Heart left ventricle (tissue), 13 donors: Measurements from ENCODE around the gene SPTLC2.

Experiments used
- POLR2A ChIP-seq, 2 donors: fragments of 450-650 bp; IDR thresholded peaks; one replicate each; pipeline ENCODE4 v1.6.1; 2017; ENCODE audit warnings: antibody characterized with exemption in 2 of 2, mild to moderate bottlenecking in 2 of 2, moderate library complexity in 2 of 2
- TF ChIP-seq, protein P1 (sequence below), 12 donors: fragments of 200-600 bp; sonication (generic) in 4 of 12; IDR thresholded peaks; one replicate each; pipeline versions ENCODE4 v1.5.0 to v1.8.0; 2018 to 2022; ENCODE audit warnings: antibody characterized with exemption in 12 of 12, mild to moderate bottlenecking in 5 of 12
- donor health status: ischemic (EF 13 %, LVEDD 7.1; RV severe dilation, severe dysfunction).
- donor health status: DM: no; HTN: yes; CAD: no.
- donor health status: DM: no; HTN: no; CAD: no.
- donor health status: ischemic (EF 25% LVEDD 6.9; RV normal size, moderate dysfunction).
- donor health status: ischemic (EF 25% LVEDD 5.7; RV mildly dilated, moderate dysfunction).
- donor health status: ischemic (EF 35%, LVEDD 5.7; RV mildly dilated, moderate dysfunction).
- donor health status: nonischemic (EF 11% LVEDD 7.7; RV severe dilation, severe dysfunction).
- donor health status: DM: yes; HTN: yes; CAD: no.
- donor health status: PGD.
- donor health status: ischemic (EF 29% LVEDD 5.4; RV normal size, mild dysfunction).
- donor health status: nonischemic (EF 23%, LVEDD 6.1; RV moderate dilation, normal function).

DNA sequence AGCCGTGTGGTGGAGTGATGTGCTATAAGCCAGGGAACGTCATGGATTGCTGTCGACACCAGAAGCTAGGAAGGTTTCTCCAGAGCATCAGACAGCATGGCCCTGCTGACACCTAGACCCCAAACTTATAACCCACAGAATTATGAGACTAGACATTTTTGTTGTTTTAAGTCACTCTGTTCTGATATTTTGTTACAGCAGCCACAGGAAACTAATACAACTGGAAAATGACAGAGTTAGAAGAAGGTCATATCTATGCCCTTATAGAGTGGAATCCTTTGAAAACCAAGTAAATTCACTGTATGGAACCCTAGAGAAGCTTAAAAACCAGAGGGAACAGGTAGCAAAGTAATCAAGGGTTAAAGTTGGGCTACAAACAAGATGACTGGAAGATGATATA lies 42.5 kb downstream of the SPTLC2 start:
- TF ChIP-seq, protein P1, sequence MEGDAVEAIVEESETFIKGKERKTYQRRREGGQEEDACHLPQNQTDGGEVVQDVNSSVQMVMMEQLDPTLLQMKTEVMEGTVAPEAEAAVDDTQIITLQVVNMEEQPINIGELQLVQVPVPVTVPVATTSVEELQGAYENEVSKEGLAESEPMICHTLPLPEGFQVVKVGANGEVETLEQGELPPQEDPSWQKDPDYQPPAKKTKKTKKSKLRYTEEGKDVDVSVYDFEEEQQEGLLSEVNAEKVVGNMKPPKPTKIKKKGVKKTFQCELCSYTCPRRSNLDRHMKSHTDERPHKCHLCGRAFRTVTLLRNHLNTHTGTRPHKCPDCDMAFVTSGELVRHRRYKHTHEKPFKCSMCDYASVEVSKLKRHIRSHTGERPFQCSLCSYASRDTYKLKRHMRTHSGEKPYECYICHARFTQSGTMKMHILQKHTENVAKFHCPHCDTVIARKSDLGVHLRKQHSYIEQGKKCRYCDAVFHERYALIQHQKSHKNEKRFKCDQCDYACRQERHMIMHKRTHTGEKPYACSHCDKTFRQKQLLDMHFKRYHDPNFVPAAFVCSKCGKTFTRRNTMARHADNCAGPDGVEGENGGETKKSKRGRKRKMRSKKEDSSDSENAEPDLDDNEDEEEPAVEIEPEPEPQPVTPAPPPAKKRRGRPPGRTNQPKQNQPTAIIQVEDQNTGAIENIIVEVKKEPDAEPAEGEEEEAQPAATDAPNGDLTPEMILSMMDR (IDR thresholded peaks at IDR 0.05): no peak
- TF ChIP-seq POLR2A (IDR thresholded peaks at IDR 0.05): no peak
